GM21381 (cell line): ENCODE measurements around the gene RCAN1.

Experiments used
- ATAC-seq: cut with Tn5 transposase; IDR thresholded peaks from one replicate; pipeline ENCODE4 v1.9.1; 2021; ENCODE audit warnings: mild to moderate bottlenecking, moderate library complexity; ENCODE audit not compliant: unreplicated experiment

Gene RCAN1

GRCh38 chr21:34599534-34600101 lies 15.3 kb downstream of the RCAN1 start:
- ATAC-seq: no peak

GRCh38 chr21:34598931-34599400 lies 15.9 kb downstream of the RCAN1 start:
- ATAC-seq: no peak

- no peak for ATAC-seq
Measured at GRCh38 chr21:34597406-34597805, 17.5 kb downstream of the RCAN1 start.

GRCh38 chr21:34596561-34597271 lies 18.2 kb downstream of the RCAN1 start:
- ATAC-seq: no peak

- no peak for ATAC-seq
Measured at GRCh38 chr21:34595457-34595856, 19.5 kb downstream of the RCAN1 start.

GRCh38 chr21:34594566-34595234 lies 20.2 kb downstream of the RCAN1 start:
- ATAC-seq: no peak

- ATAC-seq: no peak
Measured at GRCh38 chr21:34593954-34594531, 20.9 kb downstream of the RCAN1 start.

GRCh38 chr21:34593423-34593822 lies 21.5 kb downstream of the RCAN1 start:
- no peak for ATAC-seq

- no peak for ATAC-seq
Measured at GRCh38 chr21:34592120-34592955, 22.6 kb downstream of the RCAN1 start.

GRCh38 chr21:34590520-34590919 lies 24.4 kb downstream of the RCAN1 start:
- no peak for ATAC-seq

- ATAC-seq: no peak
Measured at GRCh38 chr21:34589511-34590282, 25.2 kb downstream of the RCAN1 start.

GRCh38 chr21:34583926-34584563 lies 30.9 kb downstream of the RCAN1 start:
- ATAC-seq: no peak

GRCh38 chr21:34582506-34583150 lies 32.3 kb downstream of the RCAN1 start:
- ATAC-seq: no peak

GRCh38 chr21:34580181-34580700 lies 34.7 kb downstream of the RCAN1 start:
- no peak for ATAC-seq

- no peak for ATAC-seq
Measured at GRCh38 chr21:34579411-34579810, 35.5 kb downstream of the RCAN1 start.

- ATAC-seq: no peak
Measured at GRCh38 chr21:34576041-34576511, 38.8 kb downstream of the RCAN1 start.

- ATAC-seq: no peak
Measured at GRCh38 chr21:34574601-34575529, 40.0 kb downstream of the RCAN1 start.

- ATAC-seq: no peak
Measured at GRCh38 chr21:34571994-34572393, 42.9 kb downstream of the RCAN1 start.
